ENCODE measurements around the gene PPP2R2D. TPM values are rescaled to one million over a fixed set of nuclear protein-coding genes. Genes with fewer than 3 reads are reported as not detected.

PPP2R2D gene
- 29.6 and 33.9 TPM in 2 replicates for total RNA-seq

GRCh38 chr10:131900350-131901152 is at the start of gene PPP2R2D:
Gene PPP2R2D (plus strand): TSS chr10:131901008. CDS start chr10:131901149, 141 bp downstream.

GRCh38 chr10:131981429-131982184 is 80.8 kb downstream of the PPP2R2D start, which contains the start of gene BNIP3:
Gene BNIP3 (minus strand): TSS chr10:131981923. CDS start chr10:131981806, 117 bp downstream.

Other genes with a start within 250 kb of the PPP2R2D start
- gene BNIP3, start 80.9 kb downstream of the PPP2R2D start, total RNA-seq: 39.2 and 120 TPM in 2 replicates
- gene JAKMIP3, start 164.9 kb downstream of the PPP2R2D start, total RNA-seq: under 0.01 TPM in 2 replicates

Measured in endothelial cell of coronary artery (primary cell).